Neural cell (in vitro differentiated cells): ENCODE data around the gene COL4A1. TPM values are rescaled to one million over a fixed set of nuclear protein-coding genes. Genes with fewer than 3 reads are reported as not detected.

ENCODE experiments used
- H2AFZ ChIP-seq: fragments of 200-600, 300-800 bp; sonication (generic), shearing (Covaris generic); 2 replicates; pipeline ENCODE4 v1.6.0; 2014; ENCODE audit warnings: low read depth, mild to moderate bottlenecking, antibody characterized with exemption, low read length, moderate library complexity
- H3F3A ChIP-seq: fragments of 200-600 bp; shearing (Covaris generic); 2 replicates; pipeline ENCODE4 v1.6.1; 2016; ENCODE audit warnings: mild to moderate bottlenecking, moderate library complexity, mixed read lengths, antibody characterized with exemption, low read length; ENCODE audit not compliant: insufficient read depth, poor library complexity, severe bottlenecking
- H3K27ac ChIP-seq: fragments of 200-600, 300-800 bp; sonication (generic), shearing (Covaris generic); 2 replicates; pipeline ENCODE4 v1.5.1; 2014; ENCODE audit warnings: mild to moderate bottlenecking, low read length, moderate library complexity
- H3K27me3 ChIP-seq: fragments of 300-800, 200-600 bp; sonication (generic), shearing (Covaris generic); 2 replicates; pipeline ENCODE4 v1.6.0; 2014; ENCODE audit warnings: mild to moderate bottlenecking, low read depth, low read length, moderate library complexity; ENCODE audit not compliant: insufficient read depth
- H3K36me3 ChIP-seq: fragments of 300-800, 200-600 bp; sonication (generic), shearing (Covaris generic); 2 replicates; pipeline ENCODE4 v1.5.1; 2014; ENCODE audit warnings: mild to moderate bottlenecking, antibody characterized with exemption, low read length, moderate library complexity; ENCODE audit not compliant: insufficient read depth
- H3K4me2 ChIP-seq: fragments of 300-800, 200-600 bp; sonication (generic), shearing (Covaris generic); 2 replicates; pipeline ENCODE4 v1.6.0; 2014; ENCODE audit warnings: mild to moderate bottlenecking, low read length
- H3K4me3 ChIP-seq: fragments of 300-800, 200-600 bp; sonication (generic), shearing (Covaris generic); 2 replicates; pipeline ENCODE4 v1.5.1; 2014; ENCODE audit warnings: mild to moderate bottlenecking, low read length, moderate library complexity
- H3K79me2 ChIP-seq: fragments of 200-600 bp; shearing (Covaris generic); replicated peaks from 2 replicates; pipeline ENCODE4 v1.6.0; 2014; ENCODE audit warnings: mild to moderate bottlenecking, low read length, moderate library complexity; ENCODE audit not compliant: insufficient read depth
- H3K9ac ChIP-seq: fragments of 300-800, 200-600 bp; sonication (generic), shearing (Covaris generic); 2 replicates; pipeline ENCODE4 v1.6.1; 2016; ENCODE audit warnings: mild to moderate bottlenecking, low read length, mixed read lengths
- H3K9me2 ChIP-seq: fragments of 200-600 bp; shearing (Covaris generic); 2 replicates; pipeline ENCODE4 v1.6.1; 2016; ENCODE audit warnings: mild to moderate bottlenecking, low read length, mixed read lengths; ENCODE audit not compliant: insufficient read depth
- H3K9me3 ChIP-seq: fragments of 200-600, 300-800 bp; sonication (generic), shearing (Covaris generic); 2 replicates; pipeline ENCODE4 v1.6.1; 2016; ENCODE audit warnings: mild to moderate bottlenecking, mixed run types, low read length, moderate library complexity, mixed read lengths
- H4K20me1 ChIP-seq: fragments of 200-600 bp; shearing (Covaris generic); 2 replicates; pipeline ENCODE4 v1.6.1; 2016; ENCODE audit warnings: mild to moderate bottlenecking, mixed run types; ENCODE audit not compliant: insufficient read depth
- EP300 ChIP-seq: fragments of 450-650 bp; conservative IDR thresholded peaks from 2 replicates; pipeline ENCODE4 v1.6.1; 2014; ENCODE audit warnings: antibody characterized with exemption, mild to moderate bottlenecking, moderate library complexity; ENCODE audit not compliant: poor library complexity, severe bottlenecking
- EZH2 ChIP-seq: fragments of 200-600, 300-800 bp; shearing (Covaris generic), sonication (generic); IDR thresholded peaks from 2 replicates; pipeline ENCODE4 v1.6.1; 2014; ENCODE audit warnings: antibody characterized with exemption, low read length, borderline replicate concordance, mild to moderate bottlenecking; ENCODE audit not compliant: insufficient read depth, poor library complexity, severe bottlenecking
- MXI1 ChIP-seq: fragments of 450-650 bp; conservative IDR thresholded peaks from 2 replicates; pipeline ENCODE4 v1.6.1; 2014; ENCODE audit warnings: antibody characterized with exemption, mild to moderate bottlenecking; ENCODE audit not compliant: poor library complexity, severe bottlenecking
- POLR2AphosphoS5 ChIP-seq: IDR thresholded peaks from 2 replicates; pipeline ENCODE4 v1.6.1; 2012
- RAD21 ChIP-seq: fragments of 450-650 bp; conservative IDR thresholded peaks from 2 replicates; pipeline ENCODE4 v1.6.1; 2014; ENCODE audit warnings: antibody characterized with exemption, mild to moderate bottlenecking, moderate library complexity
- SMC3 ChIP-seq: fragments of 450-650 bp; conservative IDR thresholded peaks from 2 replicates; pipeline ENCODE4 v1.6.1; 2014; ENCODE audit warnings: antibody characterized with exemption, mild to moderate bottlenecking, moderate library complexity; ENCODE audit not compliant: poor library complexity
- TAF1 ChIP-seq: IDR thresholded peaks from 2 replicates; pipeline ENCODE4 v1.6.1; 2012; ENCODE audit warnings: low read depth
- polyA plus RNA-seq: library from polyadenylated mRNA; depleted of rRNA; stranded (reverse); fragments of >200 nt; gene quantifications from 2 replicates; pipeline ENCODE4 v1.2.3, GENCODE V29; 2014
- TF ChIP-seq, protein P1 (sequence below): fragments of 450-650 bp; IDR thresholded peaks from 2 replicates; pipeline ENCODE4 v1.5.1; 2014; ENCODE audit warnings: antibody characterized with exemption, mild to moderate bottlenecking, moderate library complexity; ENCODE audit not compliant: poor library complexity, severe bottlenecking
- TF ChIP-seq, protein P2 (sequence below): IDR thresholded peaks from 2 replicates; pipeline ENCODE4 v1.6.1; 2012; ENCODE audit warnings: borderline replicate concordance

Gene COL4A1
- polyA plus RNA-seq, 1 donor from 2014 or later, result 13.1 TPM

DNA sequence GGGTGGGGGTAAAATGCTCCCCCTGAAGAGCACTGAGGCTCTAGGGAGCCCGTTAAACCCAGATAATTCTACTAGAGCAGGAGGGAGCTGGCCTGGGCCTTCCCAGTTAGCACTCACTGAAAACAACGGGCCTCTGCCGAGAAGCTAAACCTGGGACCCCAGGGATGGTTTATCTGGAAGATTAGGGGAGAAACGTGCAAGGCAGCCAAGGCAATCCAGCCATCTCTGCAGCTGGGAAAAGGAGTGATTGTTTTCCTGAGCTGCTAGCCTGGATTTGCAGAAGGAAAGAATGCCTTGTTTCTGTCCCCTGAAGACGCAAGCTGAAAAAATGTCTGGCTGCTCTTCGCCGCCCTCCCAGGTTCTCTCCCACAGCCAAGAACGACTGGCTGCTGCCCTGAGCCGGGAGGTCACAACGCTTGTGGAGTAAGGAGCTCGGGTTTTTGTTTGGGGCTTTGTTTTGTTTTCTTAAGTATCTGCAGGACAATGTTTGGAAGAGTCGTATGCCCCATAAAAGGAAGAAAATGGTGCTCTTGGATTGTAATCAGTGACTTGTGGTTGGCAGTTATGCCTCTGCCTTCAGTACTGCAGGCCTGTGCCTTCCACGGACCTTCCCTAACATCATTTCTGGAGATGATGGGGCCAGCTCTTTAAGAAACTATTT is 31.6 kb upstream of the COL4A1 start:
- H3F3A ChIP-seq, result no peaks in the 10 kb centered on the region
- H3K79me2 ChIP-seq, result no peaks in the 10 kb centered on the region
- H4K20me1 ChIP-seq, result no peaks in the 10 kb centered on the region
- H3K9me3 ChIP-seq, result no peaks in the 10 kb centered on the region
- no peak overlapping the region for H2AFZ ChIP-seq
- H3K36me3 ChIP-seq, result no peaks in the 10 kb centered on the region
- no peaks in the 10 kb centered on the region for H3K9me2 ChIP-seq
- H3K4me3 ChIP-seq, result no peak overlapping the region
- no peak overlapping the region for H3K4me2 ChIP-seq
- TF ChIP-seq EP300 (no peak), RAD21 (no peak), POLR2AphosphoS5 (no peak), SMC3 (no peak), MXI1 (no peak)
- no peak overlapping the region for H3K27ac ChIP-seq
- no peak overlapping the region for H3K9ac ChIP-seq
- H3K27me3 ChIP-seq, result no peaks in the 10 kb centered on the region

DNA sequence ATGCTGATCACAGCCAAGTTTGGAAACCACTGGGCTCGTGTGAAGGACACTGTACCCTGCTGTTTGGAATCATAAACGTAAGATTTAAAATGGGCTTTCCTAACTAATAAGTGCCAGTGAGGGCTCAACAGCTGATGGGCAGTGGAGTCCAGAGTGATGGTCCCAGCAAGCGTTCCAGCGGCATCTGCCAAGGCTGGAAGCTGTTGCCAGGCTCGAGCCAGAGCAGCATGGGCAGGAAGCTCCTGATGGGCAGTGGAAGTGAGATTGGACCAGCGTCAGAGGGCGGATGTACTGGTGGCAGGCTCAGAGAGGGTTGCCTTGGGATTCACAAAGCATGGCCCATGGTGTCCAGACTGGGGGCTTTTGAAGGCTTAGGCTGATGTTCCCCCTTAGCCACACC is 30.3 kb upstream of the COL4A1 start:
- no peaks in the 10 kb centered on the region for H4K20me1 ChIP-seq
- no peak overlapping the region for H3K27ac ChIP-seq
- H3K36me3 ChIP-seq, result no peaks in the 10 kb centered on the region
- H3K9me3 ChIP-seq, result no peaks in the 10 kb centered on the region
- no peak overlapping the region for H3K9ac ChIP-seq
- H3K4me2 ChIP-seq, result no peak overlapping the region
- H3K4me3 ChIP-seq, result no peak overlapping the region
- H3F3A ChIP-seq, result no peaks in the 10 kb centered on the region
- H3K79me2 ChIP-seq, result no peaks in the 10 kb centered on the region
- no peak for TF ChIP-seq EZH2
- H2AFZ ChIP-seq, result no peak overlapping the region
- no peaks in the 10 kb centered on the region for H3K9me2 ChIP-seq
- no peaks in the 10 kb centered on the region for H3K27me3 ChIP-seq

DNA sequence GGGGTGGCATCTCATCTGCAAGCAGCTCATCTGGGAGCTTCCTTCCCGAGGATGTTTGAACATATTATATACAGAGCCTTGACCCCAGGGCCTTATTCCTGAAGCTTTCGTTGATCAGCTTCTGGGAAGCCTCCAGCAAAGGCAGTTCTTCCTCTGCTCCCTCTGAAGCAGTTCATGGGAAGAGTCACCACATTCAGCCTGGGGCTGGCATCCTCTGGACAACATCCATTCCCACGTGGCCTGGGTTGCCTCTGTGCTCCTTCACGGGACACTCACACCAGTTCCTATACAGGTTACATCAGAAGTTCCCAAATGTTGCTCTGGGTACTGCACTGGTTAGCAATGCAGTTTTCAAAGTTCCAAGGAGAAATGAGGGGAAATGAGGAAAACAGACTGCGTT is 29.7 kb upstream of the COL4A1 start:
- no peak overlapping the region for H3K9ac ChIP-seq
- no peaks in the 10 kb centered on the region for H4K20me1 ChIP-seq
- no peaks in the 10 kb centered on the region for H3K79me2 ChIP-seq
- no peaks in the 10 kb centered on the region for H3K9me2 ChIP-seq
- no peak overlapping the region for H3K27ac ChIP-seq
- no peaks in the 10 kb centered on the region for H3K36me3 ChIP-seq
- no peak overlapping the region for H3K4me3 ChIP-seq
- no peaks in the 10 kb centered on the region for H3K27me3 ChIP-seq
- TF ChIP-seq, protein P1, sequence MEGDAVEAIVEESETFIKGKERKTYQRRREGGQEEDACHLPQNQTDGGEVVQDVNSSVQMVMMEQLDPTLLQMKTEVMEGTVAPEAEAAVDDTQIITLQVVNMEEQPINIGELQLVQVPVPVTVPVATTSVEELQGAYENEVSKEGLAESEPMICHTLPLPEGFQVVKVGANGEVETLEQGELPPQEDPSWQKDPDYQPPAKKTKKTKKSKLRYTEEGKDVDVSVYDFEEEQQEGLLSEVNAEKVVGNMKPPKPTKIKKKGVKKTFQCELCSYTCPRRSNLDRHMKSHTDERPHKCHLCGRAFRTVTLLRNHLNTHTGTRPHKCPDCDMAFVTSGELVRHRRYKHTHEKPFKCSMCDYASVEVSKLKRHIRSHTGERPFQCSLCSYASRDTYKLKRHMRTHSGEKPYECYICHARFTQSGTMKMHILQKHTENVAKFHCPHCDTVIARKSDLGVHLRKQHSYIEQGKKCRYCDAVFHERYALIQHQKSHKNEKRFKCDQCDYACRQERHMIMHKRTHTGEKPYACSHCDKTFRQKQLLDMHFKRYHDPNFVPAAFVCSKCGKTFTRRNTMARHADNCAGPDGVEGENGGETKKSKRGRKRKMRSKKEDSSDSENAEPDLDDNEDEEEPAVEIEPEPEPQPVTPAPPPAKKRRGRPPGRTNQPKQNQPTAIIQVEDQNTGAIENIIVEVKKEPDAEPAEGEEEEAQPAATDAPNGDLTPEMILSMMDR, result no peak
- TF ChIP-seq TAF1 (no peak), RAD21 (no peak), EZH2 (no peak), EP300 (no peak), POLR2AphosphoS5 (no peak), SMC3 (no peak), MXI1 (no peak)
- TF ChIP-seq, protein P2, sequence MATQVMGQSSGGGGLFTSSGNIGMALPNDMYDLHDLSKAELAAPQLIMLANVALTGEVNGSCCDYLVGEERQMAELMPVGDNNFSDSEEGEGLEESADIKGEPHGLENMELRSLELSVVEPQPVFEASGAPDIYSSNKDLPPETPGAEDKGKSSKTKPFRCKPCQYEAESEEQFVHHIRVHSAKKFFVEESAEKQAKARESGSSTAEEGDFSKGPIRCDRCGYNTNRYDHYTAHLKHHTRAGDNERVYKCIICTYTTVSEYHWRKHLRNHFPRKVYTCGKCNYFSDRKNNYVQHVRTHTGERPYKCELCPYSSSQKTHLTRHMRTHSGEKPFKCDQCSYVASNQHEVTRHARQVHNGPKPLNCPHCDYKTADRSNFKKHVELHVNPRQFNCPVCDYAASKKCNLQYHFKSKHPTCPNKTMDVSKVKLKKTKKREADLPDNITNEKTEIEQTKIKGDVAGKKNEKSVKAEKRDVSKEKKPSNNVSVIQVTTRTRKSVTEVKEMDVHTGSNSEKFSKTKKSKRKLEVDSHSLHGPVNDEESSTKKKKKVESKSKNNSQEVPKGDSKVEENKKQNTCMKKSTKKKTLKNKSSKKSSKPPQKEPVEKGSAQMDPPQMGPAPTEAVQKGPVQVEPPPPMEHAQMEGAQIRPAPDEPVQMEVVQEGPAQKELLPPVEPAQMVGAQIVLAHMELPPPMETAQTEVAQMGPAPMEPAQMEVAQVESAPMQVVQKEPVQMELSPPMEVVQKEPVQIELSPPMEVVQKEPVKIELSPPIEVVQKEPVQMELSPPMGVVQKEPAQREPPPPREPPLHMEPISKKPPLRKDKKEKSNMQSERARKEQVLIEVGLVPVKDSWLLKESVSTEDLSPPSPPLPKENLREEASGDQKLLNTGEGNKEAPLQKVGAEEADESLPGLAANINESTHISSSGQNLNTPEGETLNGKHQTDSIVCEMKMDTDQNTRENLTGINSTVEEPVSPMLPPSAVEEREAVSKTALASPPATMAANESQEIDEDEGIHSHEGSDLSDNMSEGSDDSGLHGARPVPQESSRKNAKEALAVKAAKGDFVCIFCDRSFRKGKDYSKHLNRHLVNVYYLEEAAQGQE, result no peak
- no peaks in the 10 kb centered on the region for H3K9me3 ChIP-seq
- no peak overlapping the region for H2AFZ ChIP-seq
- no peaks in the 10 kb centered on the region for H3F3A ChIP-seq
- H3K4me2 ChIP-seq, result no peak overlapping the region
